Measurements from ENCODE around the gene HIPK2.

The HIPK2 gene

GRCh38 chr7:139783647-139784385 is 6.0 kb upstream of the HIPK2 start:
- DNase-seq (ENCODE audit: low read depth, low spot score) = no peak

- peak; percentile 59 for DNase-seq (ENCODE audit: low read depth, low spot score)
Observed at GRCh38 chr7:139782932-139783331, 5.1 kb upstream of the HIPK2 start.

DNA sequence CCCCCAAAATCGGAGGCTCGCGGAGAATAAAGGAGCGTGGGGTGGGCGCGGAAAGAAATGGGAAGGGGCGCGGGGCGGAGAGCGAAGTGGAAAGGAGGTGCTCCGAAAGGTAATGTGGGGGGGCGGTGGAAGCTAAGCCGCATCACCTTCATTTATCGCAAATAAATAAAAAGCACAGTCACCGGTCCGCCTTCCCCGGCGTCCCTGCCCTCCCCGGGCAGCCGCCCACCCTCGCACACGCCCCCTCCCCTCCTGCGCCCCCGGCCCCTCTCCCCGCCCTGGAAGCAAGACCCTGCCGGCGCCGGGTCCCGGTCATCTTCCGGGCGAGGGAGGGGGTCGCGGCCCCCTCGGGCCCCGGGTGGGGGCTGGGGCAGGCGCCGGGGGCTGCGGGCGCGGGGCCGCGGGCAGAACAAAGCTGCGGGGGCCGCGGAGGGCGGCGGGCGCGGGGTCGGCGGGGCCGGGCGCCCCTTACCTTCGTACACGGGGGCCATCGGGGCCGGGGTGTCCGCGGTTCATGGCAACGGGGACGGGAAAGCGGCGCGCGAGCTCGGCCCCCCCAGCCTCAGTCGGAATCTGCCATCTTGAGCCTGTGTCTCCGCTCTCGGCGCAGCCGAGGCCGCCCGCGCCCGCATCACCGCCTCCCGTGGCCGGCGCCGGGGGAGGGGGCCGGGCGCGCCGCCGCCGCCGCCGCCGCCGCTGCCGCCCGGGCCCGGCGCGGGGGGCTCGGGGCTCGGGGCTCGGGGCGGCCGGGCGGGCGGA is 486 bp downstream of the HIPK2 start:
- peak; percentile 71 for DNase-seq (ENCODE audit: low read depth, low spot score)

DNA sequence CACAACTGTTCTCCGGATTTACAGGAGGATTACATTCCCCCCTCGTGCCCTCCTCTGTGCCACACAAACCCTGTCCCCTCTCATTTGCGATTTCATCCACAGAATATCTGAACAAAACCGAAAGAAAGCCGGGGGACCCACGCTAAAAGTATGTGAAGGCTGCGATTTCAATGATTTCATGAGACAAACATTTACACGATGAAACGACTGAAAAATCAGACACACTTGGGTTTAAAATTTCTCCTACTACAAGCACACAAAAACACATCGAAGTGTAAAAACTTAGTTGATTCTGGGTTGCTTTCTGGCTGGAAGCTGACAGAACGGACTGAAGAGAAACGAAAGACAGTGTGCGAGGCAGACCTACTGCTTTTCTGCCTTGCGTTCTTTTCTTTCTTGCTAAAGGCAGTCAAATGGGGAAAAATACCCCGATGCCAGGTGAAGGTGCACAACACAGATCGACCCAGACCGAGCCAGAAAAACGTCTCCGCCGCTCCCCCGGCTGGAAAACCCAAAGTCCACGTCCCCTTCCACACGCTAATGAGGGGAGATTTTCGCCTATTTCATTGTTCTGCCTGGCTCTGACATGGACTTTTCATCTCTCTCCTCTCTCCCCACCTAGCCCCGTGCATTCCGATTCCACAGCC is 1.2 kb downstream of the HIPK2 start:
- DNase-seq (ENCODE audit: low read depth, low spot score) = peak; percentile 72

- DNase-seq (ENCODE audit: low read depth, low spot score) = peak; percentile 85
Observed at GRCh38 chr7:139775829-139776266, 1.9 kb downstream of the HIPK2 start.

DNA sequence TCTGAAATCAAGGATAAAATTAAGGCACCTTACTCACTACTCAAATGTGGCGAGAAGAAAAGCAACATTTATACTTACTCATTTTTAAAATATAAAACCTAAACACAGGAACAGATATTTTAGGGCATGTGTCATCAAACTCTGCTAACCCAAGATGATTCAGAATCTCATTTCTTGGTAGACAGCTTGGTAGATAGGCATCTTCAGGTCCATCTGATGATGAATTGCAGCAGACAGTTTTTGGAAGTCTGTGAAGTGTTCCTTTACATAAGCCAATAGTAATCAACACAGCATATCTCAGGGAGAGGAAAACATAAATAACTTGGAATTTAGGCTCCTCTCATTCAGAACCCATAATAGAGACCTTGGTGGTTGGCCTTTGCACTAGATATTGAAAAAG is 3.4 kb downstream of the HIPK2 start:
- DNase-seq (ENCODE audit: low read depth, low spot score) = peak; percentile 43

- no peak for DNase-seq (ENCODE audit: low read depth, low spot score)
Observed at GRCh38 chr7:139773371-139773770, 4.4 kb downstream of the HIPK2 start.

GRCh38 chr7:139772873-139773272 is 4.9 kb downstream of the HIPK2 start:
- DNase-seq (ENCODE audit: low read depth, low spot score) = no peak

DNA sequence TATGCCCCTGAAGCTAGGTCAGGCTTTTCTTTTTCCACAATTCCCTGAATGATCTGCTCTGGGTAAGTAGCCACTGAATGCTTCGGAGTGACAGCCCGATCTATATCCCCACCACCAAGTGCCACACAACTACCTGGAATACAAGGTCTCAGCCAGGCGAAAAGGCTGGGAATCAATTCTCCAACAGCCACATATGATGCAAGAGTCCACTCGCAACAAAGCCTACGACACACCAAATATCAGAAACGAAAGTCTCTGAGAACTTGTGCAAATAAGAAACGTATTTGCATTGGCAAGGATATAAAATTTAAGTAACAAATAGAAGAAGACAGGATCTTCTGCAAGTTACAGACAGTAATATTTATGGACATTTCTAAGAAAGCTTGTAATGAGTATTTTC is 5.7 kb downstream of the HIPK2 start:
- no peak for DNase-seq (ENCODE audit: low read depth, low spot score)

- DNase-seq (ENCODE audit: low read depth, low spot score) = peak; percentile 70
Observed at GRCh38 chr7:139771001-139771956, 6.5 kb downstream of the HIPK2 start.

DNA sequence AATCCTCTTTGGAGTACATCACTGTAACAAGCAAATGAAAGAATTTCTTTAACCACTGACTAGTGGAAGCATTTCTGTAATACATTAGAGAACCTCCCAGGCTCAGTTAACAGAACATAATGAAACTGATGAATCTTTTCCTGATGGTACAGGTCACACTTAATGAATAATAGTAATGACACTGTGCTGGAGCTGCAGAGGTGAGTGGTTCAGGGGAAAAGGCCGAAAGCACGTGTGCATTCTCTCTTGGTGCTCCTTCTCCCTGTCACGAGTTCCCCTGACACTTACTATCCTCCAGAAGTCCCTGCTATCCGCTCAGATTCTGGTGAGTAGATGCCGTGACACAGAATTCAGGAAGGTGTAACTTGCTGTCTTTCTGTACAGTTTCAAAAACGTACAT is 8.0 kb downstream of the HIPK2 start:
- DNase-seq (ENCODE audit: low read depth, low spot score) = no peak

DNA sequence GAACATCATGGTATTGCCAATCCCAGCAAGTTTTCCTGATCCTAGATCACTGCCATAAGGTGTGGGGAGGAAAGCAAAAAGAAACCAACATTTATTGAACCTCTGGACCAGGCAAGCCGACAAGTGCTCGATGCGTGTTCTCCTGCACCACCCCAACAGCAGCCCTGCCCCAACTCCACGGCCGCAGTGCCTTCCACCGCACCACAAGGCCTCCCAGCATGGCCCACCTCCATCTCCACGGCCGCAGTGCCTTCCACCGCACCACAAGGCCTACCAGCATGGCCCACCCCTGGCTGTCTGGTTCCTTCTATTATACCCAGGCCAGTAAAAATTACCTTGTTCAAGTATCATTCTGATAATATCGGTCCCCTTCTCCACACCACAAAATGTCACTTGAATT is 8.7 kb downstream of the HIPK2 start:
- no peak for DNase-seq (ENCODE audit: low read depth, low spot score)

DNA sequence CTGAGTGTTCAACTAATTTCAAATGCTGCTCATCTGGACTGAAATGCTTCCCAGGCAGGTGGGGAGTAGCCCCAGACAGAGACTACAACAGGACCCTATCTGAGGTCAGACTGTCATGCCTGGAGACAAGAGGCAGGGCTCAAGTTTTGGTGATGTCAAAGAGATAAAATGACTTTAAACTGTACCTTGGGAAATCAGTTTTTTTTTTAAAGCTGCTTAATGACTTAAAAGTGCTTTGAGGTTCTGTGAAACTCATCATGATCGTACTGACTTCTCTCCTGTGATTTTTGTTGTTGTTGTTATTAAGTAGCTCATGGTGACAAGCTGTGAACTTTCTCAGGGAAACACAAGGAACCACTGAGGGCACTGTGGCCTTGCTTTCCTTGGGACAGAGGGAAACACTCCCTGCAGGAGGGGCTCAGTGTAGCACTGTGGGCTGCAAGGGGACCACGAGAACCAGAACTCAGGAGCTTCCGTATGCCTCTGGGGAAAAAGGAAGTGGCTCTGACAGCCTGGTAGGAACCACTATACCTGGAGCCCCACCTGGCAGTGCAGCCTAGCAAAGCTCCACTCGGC is 9.5 kb downstream of the HIPK2 start:
- no peak for DNase-seq (ENCODE audit: low read depth, low spot score)

- no peak for DNase-seq (ENCODE audit: low read depth, low spot score)
Observed at GRCh38 chr7:139767561-139767982, 10.2 kb downstream of the HIPK2 start.

GRCh38 chr7:139765143-139765542 is 12.7 kb downstream of the HIPK2 start:
- DNase-seq (ENCODE audit: low read depth, low spot score) = no peak

DNA sequence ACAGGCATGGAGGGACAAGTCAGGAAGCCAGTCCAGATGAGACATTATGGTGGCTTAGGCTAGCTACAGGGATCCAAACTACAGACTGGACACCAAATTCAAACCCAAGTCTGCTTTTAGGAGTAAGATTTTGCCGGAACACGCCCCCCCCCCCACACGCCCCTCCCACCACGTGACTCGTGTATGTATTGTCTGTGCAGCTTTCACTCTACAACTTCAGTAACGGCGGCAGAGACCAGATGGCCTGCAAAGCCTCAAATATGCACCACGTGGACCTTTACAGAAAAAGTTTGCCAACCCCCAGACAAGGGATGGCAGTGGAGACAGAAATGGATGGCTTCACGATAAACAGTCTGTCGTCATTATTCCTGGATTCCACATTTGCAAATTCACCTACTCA is 14.5 kb downstream of the HIPK2 start:
- DNase-seq (ENCODE audit: low read depth, low spot score) = no peak

DNA sequence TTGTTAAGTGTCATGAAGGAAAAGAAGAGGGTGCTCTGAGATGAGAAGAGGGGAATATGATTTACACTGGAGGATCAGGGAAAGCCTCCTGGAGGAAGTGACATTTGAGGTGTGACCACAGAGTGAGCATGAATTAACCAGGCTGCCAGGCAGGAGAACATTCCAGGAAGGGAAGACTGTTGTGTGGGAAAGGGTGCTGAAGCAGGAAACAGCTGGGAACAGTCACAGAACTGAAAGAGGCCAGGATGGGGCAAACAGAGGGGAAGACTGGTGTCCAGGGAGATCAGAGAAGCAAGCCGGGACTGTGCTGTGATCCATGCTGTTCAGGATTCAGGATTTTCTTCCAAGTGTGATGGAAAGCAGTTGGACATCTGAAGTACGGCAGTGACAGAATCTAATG is 14.9 kb downstream of the HIPK2 start:
- peak; percentile 58 for DNase-seq (ENCODE audit: low read depth, low spot score)

- no peak for DNase-seq (ENCODE audit: low read depth, low spot score)
Observed at GRCh38 chr7:139758388-139758787, 19.4 kb downstream of the HIPK2 start.

DNA sequence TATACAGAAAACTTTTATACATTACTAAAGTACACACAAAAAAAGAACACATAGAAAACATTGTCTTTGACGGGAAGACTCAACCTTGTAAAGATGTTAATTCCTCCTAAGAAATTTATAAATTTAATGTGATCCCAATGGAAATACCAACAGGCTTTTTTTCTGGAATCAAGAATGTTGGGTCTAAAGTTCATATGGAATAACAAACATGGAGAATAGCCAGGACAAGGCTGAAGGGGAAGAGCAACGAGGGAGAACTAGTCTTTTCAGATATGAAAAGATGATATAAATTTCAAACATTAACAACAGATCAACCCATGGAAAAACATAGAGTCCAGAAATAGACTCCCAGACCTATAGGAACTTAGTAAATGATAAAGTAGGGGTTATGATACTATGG is 19.8 kb downstream of the HIPK2 start:
- DNase-seq (ENCODE audit: low read depth, low spot score) = no peak

DNA sequence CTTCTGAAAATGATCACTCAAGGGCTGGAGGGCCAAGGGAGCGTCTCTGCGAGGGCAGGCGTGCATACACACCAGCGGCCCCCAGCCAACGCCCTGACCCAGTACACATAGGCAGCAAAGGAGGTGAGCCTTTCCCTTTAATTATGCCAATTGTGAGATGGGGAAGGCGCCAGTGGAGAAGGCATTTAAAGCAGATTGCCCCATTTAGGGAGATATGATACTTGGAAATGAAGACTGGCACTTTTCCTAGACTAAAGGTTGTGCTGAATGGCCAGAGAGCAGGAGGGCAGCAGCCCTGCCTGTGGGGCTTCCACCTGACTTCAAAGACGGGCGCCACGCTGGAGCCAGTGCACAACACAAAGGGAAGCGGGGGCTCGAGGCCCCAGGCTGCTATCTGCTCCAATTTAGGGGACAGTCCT is 24.1 kb downstream of the HIPK2 start:
- DNase-seq (ENCODE audit: low read depth, low spot score) = no peak

DNA sequence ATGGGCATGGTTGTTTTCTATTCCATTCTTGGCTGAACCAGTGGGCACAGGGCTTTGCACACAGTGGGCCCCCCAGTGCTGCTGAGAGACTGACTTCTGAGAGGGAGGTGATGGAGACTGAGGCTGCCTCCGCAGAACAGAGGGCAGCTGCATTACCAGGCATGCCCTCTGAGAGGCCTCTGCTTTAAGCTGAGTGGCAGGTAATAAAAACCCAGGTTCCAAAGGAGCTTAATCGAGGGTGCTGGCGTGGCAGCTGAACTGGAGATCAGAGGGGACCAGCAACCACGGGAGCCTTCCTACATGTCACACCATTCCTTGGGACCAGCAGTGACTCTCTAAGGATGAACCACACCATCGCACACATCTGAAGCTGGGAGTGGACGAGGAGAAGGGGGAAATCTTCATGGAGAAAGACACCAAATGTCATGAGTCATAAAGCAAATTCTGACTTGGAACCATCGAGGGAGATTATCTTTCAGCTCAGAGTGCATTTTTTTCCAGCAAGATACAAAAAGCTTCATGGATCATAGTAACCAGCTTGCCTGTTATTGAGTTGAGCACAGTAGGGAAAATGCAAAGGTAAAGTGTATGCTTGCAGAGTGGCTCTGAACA is 24.6 kb downstream of the HIPK2 start:
- DNase-seq (ENCODE audit: low read depth, low spot score) = no peak

Measured in astrocyte of the hippocampus (primary cell).